ENCODE measurements around the gene SPATA31C1.
A peak's percentile ranks its signal among the peaks of the same experiment; 100 is the strongest.
"Not testable (repeated sequence)": the region's sequence is repeated elsewhere in the genome, so short reads cannot be mapped to it uniquely, and the experiment has no call there.

Gene SPATA31C1

DNA sequence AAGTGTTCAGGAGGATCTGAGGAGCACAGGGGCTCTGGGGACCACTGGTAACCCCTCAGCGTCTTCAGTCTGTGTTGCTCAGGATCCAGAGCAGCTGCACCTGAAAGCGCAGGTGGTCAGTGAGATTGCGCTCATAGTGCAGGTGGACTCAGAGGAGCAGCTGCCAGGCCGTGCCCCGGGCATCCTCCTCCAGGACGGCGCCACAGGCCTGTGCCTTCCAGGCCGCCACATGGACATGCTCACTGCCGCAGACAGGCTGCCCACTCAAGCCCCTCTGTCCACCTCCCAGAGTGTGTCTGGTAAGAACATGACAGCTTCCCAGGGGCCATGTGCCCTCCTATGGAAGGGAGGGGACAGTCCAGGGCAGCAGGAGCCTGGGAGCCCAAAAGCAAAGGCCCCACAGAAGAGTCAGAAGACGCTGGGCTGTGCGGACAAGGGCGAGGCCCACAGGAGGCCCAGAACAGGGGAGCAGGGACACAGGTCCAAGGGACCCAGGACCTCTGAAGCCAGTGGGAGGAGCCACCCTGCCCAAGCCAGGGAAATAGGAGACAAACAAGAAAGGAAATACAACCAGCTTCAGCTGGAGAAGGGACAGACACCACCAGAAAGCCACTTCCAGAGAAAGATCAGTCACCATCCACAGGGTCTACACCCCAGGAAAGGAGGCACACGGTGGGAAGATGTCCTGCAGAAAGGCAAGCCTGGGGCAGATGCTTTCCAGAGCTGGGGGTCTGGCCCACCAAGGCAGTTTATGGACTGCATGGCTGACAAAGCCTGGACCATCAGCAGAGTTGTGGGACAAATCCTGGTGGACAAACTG lies 29.9 kb upstream of the SPATA31C1 start:
- DNase-seq, result no peak

DNA sequence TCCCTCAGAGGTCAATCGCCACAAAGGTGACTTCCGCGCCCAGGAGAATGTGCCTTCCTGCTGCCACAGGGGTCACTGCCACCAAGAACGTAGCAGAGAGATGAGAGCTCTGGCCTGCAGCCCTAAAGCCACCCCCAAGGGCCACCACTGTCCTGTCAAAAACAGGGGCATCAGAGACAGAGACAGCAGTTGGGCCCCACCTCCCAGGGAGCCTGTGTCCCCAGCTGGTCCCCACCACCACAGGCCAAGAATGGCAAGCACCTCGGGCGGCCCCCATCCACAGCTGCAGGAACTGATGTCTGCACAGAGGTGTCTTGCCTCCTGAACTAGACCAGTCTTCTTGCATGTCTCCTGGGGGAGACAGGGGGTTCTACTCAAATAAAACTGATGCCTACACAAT lies 29.3 kb upstream of the SPATA31C1 start:
- no peak for DNase-seq

DNA sequence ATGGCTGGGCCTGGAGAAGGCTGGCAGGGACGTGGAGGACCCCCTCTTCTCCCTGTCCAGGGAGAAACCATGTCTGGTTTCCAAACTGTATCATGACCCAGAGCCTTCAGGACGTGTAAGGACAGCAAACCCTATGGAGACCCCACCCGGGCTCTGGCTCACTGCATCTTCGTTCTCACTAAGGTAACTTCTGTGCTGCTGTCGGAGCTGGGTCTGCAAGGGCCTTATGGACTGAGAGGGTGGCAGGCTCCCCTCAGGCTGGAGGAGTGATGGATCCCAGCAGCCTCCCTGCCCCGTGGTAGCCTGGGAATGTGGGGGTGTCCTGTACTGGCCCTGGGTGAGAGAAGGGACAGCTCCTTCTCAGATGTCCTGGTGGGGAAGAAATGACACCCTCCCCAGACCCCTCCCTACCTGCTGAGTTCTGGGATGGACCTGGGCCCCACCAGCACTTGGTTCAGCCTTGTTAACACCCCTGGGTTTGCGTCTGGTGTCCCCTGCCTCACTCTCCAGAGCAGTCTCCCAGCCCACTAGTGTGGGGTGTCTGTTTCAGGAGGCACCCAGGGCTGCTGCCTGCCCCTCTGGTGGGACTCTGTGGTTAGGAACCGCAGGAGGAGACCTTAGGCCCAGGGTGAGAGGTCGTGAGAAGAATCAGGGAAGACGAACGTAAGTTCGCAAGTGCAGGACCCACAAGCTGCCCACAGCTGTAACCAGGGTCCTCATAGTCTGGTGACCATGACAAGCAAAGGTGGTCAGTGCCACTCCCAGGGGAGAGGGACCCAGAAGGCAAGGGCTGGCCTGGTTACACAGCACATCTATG lies 28.5 kb upstream of the SPATA31C1 start:
- no peak for DNase-seq

DNA sequence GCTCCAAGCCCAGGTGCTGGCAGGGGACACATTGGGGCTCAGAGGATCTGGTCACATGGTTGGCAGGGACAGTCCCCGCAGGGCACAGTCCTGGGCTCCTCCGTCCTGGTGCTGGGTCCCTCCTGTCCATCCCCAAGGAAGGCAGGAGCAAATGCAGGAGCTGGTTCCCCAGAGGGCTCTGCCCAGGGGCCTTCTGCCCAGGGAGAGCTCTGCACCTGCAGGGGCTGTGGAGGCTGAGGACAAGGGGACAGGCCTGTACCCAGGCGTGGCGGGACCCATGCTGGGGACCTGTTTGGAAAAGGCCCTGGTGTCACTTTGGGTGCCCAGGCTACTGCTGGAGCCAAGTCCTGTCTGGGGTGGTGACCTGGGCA lies 27.9 kb upstream of the SPATA31C1 start:
- DNase-seq, result peak in 1 of 2 experiments; percentile 11

DNA sequence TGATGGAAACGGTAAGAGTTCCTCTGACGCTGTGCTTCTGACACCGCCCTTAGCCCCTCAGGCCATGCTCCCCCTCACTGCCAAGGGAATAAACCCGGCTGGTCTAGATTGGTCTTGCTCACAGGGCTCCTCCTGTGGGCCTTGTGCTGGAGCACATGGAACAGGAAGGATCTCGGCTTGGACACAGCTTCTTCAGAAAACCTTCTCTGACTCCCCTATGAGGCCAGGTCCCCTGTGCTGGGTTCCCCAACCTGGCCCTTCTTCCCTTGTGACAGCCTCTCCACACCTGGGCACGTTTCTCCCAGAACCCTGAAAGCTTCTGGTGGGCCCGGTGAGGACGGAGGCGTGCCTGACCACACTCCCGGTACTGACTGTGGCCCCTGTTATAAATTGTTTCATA lies 26.9 kb upstream of the SPATA31C1 start:
- no peak for DNase-seq

DNA sequence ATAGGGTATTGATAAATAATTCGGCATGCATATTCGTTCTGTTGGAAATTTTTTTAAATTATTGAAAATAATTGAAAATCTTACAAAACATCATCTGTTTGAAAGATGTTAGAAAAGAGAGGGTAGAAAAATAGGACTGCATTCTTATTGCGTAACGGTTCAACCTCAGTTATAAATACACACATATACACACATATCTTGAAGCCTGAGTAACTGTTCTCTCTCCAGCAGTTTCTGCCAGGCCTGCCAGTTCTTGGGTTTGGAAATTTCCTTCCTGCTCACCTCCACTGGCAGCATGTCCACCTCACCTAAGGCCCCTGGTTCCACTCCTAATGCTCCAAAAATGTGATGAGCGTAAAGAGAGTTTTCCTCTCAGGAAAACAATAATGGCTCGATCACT lies 26.0 kb upstream of the SPATA31C1 start:
- no peak for DNase-seq

DNA sequence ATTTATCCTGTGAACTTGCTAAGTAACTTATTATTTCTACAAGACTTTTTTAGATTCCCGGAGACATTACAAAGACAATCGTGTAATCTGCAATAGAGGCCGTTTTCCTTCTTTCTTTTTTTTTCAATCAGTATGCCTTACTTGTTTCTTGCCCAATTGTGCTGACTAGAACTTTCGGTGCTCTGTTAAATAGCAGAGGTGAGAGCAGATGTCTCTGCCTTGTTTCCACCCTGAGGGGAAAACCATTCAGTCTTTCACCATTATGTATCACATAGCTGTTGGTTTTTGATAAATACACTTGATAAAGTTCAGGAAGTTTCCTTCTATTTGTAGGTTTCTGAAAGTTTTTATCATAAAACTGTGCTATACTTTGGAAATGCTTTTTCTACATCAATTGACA lies 24.8 kb upstream of the SPATA31C1 start:
- DNase-seq, result no peak

DNA sequence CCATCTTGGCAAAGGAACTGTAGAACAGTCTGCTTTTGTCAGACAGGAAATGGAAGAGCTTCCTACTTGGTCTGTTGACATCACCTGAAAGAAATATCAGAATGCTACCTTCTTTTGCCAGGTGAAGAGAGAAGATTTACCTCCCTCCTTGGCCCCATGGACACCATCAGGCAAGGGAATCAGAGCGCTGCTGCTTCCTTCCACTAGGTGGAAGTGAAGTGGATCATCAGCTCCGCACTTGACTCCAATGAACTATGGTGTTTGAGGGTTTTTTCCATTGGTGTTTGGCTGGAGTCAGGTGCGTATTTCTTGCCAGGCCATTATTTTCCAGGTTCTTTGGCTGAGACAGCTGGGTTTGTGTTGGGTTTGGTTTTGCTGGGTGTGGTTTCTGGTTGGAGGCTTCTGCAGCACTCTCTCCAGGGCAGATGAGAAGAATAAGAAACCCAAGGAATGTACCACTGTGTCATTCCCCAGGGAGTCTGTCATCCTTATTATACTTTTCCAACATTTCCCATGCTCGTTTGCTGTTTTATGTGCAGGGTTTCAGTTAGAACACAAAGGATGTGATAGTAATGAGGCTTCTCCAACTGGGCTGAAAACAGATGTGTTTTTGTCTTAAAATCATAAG lies 22.6 kb upstream of the SPATA31C1 start:
- DNase-seq, result no peak

DNA sequence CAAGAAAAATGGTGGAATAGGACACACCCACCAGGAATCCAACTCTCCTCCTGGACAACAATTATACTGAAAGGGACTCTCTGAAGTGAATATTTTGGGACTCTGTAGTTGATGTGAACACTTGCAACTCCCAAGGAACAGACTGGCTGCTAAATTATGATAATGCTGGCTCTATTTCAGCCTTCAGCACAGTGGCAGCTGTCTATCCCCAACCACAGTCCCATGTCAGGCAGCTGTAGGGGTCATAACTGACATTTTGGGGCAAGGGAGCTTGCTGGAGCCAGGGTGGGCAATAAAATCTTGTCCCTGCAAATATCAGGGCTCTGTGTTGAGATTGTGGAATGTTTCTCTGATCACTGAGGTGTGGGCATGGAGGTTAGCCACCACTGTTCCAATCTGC lies 20.9 kb upstream of the SPATA31C1 start:
- no peak for DNase-seq

DNA sequence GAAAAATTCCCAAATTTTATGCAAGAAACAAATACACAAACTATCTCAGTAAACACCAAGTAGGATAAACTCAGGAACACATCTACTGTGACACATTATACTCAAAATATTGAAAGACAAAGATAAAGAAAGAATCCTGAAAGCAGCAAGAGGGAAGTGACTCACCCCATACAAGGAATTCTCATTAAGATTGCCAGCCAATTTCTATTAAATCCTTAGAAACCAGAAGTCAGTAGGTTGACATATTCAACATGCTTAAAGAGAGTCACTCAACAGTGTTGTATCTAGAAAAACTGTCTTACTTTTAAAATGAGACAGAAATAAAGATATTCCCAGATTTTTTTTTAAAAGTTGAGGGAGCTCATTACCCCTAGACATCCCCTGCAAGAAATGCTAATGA lies 19.6 kb upstream of the SPATA31C1 start:
- no peak for DNase-seq

DNA sequence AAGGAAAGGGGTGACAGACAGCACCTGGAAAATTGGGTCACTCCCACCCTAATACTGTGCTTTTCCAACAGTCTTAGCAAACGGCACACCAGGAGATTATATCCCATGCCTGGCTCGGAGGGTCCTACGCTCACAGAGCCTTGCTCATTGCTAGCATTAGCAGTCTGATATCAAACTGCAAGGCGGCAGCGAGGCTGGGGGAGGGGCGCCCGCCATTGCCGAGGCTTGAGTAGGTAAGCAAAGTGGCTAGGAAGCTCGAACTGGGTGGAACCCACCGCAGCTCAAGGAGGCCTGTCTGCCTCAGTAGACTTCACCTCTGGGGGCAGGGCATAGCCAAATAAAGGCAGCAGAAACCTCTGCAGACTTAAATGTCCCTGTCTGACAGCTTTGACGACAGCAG lies 15.4 kb upstream of the SPATA31C1 start:
- not testable (repeated sequence) for DNase-seq

DNA sequence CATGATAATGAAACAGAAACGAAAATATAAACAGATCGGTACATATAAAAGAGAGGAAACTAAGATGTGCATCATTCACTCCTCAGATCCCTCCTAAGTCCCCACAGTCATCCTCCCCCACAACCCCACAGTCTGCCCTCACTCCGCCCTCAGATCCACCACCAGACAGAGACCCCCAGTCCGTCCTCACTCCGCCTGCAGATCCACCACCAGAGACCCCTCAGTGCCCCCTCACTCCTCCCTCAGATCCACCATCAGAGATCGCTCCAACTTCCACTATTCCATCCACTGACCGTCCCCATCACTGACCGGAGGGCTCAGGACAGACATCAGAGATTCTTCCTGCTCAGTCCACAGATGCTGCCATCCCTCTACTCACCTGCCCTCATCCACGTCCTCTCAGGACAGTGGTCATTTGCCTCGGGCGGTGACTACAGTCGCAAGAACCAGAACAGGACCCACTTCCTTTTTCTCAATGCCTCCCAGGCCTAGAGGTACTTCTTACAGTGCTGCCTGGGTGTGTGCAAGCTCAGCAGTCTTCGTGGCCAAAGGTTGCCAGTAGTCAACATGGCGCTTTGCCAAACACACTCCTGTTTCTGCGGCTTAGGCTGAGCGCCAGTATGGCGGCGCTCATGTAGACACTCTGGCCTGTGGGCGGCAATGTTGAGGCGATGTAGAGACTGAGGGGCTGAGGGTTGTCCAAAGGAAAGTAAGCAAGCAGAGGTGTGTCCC lies 8.3 kb upstream of the SPATA31C1 start:
- DNase-seq, result no peak

DNA sequence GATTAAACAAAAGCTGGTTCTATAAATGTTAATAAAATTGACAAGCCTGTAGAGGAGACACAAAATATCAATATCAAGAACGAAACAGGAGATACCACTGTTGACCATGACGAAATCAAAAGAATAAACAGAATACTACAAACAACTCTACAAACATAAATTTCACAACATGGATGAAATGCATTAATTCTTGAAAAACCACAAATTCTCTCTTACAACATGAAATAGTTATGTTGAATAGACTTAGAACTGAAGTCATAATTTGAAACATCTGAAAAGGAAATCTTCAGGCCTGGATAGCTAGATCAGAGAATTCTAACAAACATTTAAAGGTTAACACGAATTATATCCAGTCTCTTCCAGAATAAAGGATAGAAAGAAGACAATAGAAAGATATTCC lies 6.9 kb upstream of the SPATA31C1 start:
- no peak for DNase-seq

DNA sequence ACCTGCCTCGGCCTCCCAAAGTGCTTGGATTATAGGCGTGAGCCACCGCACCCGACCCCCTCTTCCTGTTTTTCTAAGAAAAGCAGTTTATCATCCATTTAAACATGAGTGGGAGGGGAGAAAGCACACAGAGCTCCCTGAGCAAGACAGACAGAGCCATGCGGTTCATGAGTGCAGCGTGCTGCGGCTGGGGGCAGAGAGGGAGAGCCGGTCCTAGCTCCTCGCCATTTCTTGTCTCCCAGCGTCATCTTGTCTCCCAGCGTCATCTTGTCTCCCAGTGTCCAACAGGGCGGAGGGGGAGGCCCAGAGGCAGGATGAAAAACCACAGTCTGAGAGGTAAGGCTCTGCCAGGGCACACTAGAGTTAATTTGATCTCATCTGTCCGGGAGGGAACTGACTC lies 1.3 kb downstream of the SPATA31C1 start:
- not testable (repeated sequence) for DNase-seq

DNA sequence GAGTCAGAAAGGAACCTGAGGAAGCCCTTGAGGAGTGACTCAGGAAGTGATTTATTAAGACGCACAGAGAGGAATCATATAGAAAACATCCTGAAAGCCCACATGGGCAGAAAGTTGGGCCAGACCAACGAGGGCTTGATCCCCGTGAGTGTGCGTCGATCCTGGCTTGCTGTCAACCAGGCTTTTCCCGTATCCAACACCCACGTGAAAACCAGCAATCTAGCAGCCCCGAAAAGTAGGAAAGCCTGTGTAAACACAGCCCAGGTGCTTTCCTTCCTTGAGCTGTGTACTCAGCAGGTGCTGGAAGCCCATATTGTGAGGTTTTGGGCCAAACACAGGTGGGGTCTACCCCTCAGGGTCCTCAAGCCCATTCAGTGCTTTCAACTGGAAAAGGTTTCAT lies 3.8 kb downstream of the SPATA31C1 start:
- not testable (repeated sequence) for DNase-seq

DNA sequence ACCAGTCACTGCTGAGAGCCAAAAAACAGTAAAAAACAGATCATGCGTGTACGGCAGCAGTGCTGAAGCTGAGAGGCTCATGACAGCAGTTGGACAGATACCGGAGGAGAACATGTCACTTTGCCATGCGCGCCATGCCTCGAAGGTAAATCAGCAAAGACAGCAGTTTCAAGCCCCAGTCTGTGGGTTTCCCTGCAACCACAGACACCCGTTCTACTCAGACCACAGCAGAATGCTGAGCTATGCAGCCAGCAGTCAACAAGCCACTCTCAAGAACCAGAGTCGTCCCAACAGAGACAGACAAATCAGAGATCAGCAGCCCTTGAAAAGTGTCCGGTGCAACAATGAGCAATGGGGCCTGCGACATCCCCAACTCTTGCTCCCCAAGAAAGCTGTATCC lies 5.2 kb downstream of the SPATA31C1 start:
- DNase-seq, result peak; percentile 31 to 41

DNA sequence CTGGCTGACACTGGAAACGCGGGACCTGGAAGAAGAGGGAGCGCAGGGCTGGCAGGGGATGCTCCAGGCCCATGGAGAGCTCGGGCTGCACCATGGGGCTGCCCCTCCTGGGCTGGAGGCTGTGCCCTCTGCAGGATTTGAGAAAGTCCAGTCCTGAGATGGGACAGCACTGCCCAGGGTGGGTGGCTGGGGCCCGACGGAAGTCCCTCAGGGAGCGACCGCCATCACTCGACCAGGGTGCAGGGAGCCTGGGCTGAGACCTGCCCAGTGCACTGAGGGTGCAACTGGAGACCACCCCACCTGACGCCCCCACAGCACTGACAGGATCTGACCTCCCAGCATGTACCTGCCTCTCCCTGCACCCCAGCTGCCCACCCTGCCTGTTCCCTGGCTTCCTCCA lies 7.1 kb downstream of the SPATA31C1 start:
- DNase-seq, result not testable (repeated sequence)

DNA sequence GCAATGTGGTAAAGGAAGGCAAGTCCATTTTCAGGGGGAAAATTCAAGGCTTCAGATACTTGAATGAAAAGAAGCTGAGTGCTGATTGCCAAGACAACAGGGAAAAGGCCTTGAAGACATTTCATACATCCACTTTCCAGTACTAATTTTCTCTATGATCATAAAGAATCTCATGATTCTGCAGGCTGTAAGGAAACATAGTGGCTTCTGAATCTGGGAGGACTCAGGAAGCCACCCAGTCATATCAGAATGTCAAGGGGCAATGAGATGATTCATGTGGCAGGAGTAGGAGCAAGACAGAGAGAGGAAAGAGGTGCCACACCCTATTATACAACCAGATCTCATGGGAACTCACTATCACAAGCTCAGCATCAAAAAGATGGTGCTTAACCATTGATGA lies 11.4 kb downstream of the SPATA31C1 start:
- DNase-seq, result not testable (repeated sequence)

DNA sequence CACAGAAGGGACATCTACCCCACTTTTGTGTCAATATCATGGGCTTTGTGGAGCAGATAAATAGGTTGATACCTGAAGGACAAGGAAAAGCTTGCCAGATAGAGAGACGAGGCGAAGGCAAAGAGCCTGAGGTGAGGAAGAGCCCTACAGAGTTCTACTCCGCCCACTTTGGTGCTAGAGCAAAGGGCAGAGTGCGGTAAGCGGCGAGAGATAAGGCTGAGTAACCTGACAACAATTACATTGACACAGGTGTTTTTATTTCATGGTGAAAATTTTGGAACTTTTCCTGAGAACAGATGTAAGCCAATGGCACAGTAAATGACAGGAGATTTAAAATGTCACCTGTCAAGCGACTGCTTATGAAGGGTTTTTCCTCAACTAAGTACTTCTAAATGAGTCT lies 16.7 kb downstream of the SPATA31C1 start:
- DNase-seq, result not testable (repeated sequence)

DNA sequence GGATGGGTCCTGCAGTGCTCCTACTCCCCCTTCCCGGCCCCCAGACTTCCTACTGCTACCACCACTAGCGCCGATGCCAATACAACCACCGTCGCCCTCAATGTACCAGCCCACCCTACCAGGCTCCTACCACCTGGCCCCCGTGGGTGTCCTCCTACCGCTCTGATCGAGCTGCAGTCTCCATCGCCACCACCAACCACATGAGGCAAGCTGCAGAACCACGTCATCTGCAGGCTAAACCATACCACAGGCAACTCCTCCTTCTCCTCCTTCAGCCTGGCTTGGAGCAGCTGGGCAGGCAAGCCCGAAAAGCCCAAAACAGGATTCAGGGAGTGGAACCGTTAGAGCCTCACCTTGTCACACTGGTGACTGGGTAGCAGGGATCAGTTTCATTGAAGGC lies 19.6 kb downstream of the SPATA31C1 start:
- not testable (repeated sequence) for DNase-seq

DNA sequence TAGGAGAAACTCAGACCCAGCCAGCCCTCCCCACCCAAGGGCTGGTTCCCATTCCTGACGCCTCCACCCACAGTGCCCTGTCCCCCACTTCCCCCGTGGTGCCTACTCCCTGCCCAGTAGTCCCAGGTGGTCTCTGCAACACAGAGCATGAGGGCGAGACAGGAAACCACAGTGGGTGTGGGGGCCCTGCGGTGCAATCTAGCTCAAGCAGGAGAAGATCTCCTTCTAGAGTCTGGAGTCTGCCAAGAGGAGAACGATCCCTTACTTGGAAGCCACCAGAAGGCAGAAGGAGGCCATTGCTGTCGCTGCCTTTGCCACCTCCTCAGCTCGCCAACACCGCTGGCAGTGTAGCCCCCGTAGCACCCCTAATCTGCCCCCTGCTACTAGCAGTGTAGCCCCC lies 20.2 kb downstream of the SPATA31C1 start:
- not testable (repeated sequence) for DNase-seq

DNA sequence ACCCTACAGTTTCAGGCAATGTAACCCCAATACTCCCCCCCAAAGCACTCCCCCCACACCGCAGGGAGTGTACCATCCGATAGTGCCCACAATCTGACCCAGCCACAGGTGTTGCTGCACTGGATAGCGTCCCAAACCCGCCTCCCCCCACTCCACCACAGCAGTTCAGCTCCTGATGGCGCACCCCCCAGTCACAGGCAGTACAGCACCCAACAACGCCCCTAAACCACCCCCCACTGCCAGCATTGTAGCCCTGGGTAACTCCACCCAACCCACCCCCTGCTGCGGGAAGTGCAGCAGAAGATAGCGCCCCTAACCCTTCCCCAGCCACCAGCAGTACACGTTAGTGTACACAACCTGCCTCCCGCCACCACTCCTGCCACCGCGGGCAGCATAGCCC lies 20.6 kb downstream of the SPATA31C1 start:
- not testable (repeated sequence) for DNase-seq

DNA sequence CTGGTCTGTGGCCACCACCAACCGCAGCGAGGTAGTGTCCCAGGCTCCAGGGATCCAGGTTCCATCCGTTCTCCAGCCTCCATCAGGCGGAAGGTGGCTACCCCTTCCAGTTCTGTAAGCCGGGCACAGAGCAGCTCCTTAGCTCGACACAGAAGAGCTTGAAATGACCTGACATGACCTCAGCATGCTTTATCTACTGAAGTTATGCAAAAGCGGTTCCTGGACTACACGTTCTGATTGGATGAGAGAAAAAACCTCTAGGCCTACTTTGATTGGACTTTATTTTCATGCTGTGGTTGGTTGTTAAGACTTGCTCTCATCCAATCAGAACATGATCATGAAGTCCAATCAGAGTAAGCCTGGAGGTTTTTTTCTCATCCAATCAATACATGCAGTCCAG lies 21.3 kb downstream of the SPATA31C1 start:
- DNase-seq, result not testable (repeated sequence)

Measured in activated T-cell treated with anti-CD3 and anti-CD28 coated beads, Interleukin-2, amount 50 U/mL, for 48 hours (primary cell).